Skeletal muscle tissue (tissue), 4 donors: Measurements from ENCODE around the gene OLFML3. TPM values are rescaled to one million over a fixed set of nuclear protein-coding genes. Genes with fewer than 3 reads are reported as not detected.

Experiments used
- H3K27ac ChIP-seq: one replicate; pipeline ENCODE4 v1.7.0; 2013; ENCODE audit warnings: mild to moderate bottlenecking, low read depth, low read length, inconsistent platforms
- H3K27me3 ChIP-seq, 3 donors: one replicate each; pipeline ENCODE4 v1.7.0; 2013; ENCODE audit warnings: low read length in 3 of 3; ENCODE audit not compliant: control insufficient read depth in 3 of 3, insufficient read depth in 3 of 3
- H3K36me3 ChIP-seq, 3 donors: one replicate each; pipeline ENCODE4 v1.7.0; 2013; ENCODE audit warnings: low read length in 3 of 3; ENCODE audit not compliant: control insufficient read depth in 3 of 3, insufficient read depth in 3 of 3
- H3K4me1 ChIP-seq, 3 donors: one replicate each; pipeline ENCODE4 v1.7.0; 2013; ENCODE audit warnings: low read length in 3 of 3, mild to moderate bottlenecking in 3 of 3; ENCODE audit not compliant: control insufficient read depth in 3 of 3, insufficient read depth in 3 of 3
- H3K4me3 ChIP-seq, 3 donors: one replicate each; pipeline ENCODE4 v1.7.0; 2013; ENCODE audit warnings: low read length in 3 of 3
- H3K9ac ChIP-seq, 3 donors: one replicate each; pipeline ENCODE4 v1.7.0; 2013; ENCODE audit warnings: low read length in 3 of 3, mild to moderate bottlenecking in 3 of 3, moderate library complexity in 2 of 3, low read depth in 1 of 3
- H3K9me3 ChIP-seq, 3 donors: one replicate each; pipeline ENCODE4 v1.7.0; 2013; ENCODE audit warnings: low read length in 3 of 3; ENCODE audit not compliant: control insufficient read depth in 3 of 3
- total RNA-seq: library from RNA; depleted of rRNA; stranded (reverse); fragments of >200 nt; gene quantifications from one replicate; pipeline ENCODE4 v1.2.3, GENCODE V29; 2014
- donor health status: Osteomylitis.

The OLFML3 gene
- total RNA-seq, 1 donor from 2014 or later: 86.1 TPM

DNA sequence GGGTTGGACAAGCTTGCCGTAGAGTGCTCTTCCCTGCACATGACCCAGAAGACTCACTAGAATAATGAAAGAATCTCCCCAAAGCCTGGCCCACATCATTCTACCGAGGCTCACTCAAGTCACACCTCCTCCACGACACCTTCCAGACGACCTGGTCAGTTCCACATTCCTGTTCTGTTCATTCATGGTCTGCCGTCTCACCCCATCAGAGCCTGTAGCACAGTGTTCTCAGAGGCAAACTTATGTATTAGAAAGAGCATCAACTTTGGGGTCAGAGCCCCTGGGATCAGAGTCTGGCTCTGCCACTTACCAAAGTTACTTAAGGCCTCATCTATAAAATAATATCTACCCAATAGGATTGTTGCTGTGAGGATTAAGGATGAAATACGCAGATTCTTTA lies 7.5 kb downstream of the OLFML3 start:
- Histone ChIP-seq H3K4me3 (no peak overlapping the region), H3K9me3 (no peaks in the 10 kb centered on the region), H3K27ac (no peak overlapping the region)

GRCh38 chr1:113987259-113987658 lies 8.0 kb downstream of the OLFML3 start:
- Histone ChIP-seq H3K4me3 (no peak overlapping the region), H3K27ac (no peak overlapping the region)

More for the DNA sequence above, 7.5 kb downstream of the OLFML3 start:
- H3K36me3 ChIP-seq: no peaks in the 10 kb centered on the region
- no peak overlapping the region for H3K9ac ChIP-seq
- H3K27me3 ChIP-seq: no peaks in the 10 kb centered on the region
- peaks cover 36 to 45% (median 36%) of the 10 kb centered on the region in 3 donors for H3K4me1 ChIP-seq

GRCh38 chr1:113990530-113990929 lies 11.3 kb downstream of the OLFML3 start:
- Histone ChIP-seq H3K4me3 (no peak overlapping the region), H3K27ac (peak overlapping the region; percentile 72), H3K9me3 (peaks cover 0 to 5% (median 5%) of the 10 kb centered on the region in 3 donors), H3K36me3 (no peaks in the 10 kb centered on the region), H3K9ac (no peak overlapping the region), H3K4me1 (peaks cover 3 to 13% (median 5%) of the 10 kb centered on the region in 3 donors), H3K27me3 (no peaks in the 10 kb centered on the region)

More at GRCh38 chr1:113987259-113987658, 8.0 kb downstream of the OLFML3 start:
- Histone ChIP-seq H3K4me1 (peaks cover 32 to 41% (median 32%) of the 10 kb centered on the region in 3 donors), H3K9ac (no peak overlapping the region), H3K9me3 (no peaks in the 10 kb centered on the region), H3K36me3 (no peaks in the 10 kb centered on the region), H3K27me3 (no peaks in the 10 kb centered on the region)

DNA sequence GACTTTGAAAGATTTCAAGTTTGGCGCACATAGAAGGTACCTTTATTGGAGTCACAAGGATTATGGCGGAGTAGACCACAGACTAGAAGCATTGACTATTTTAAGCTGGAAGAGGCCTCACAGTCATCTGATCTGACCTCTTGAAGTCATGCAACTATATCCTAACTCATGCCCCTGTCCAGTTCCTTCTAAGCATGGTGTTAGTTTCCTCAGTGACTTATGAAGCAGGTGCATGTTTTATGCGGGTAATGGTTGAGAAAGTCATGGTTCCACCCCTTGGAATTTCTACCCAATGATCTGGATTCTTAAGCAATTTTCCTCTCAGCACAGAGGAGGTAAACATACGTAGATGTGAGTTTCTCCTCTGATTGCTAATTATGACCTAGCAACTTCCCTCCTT lies 11.7 kb downstream of the OLFML3 start:
- H3K36me3 ChIP-seq: no peaks in the 10 kb centered on the region
- H3K4me1 ChIP-seq: peaks cover 3 to 13% (median 5%) of the 10 kb centered on the region in 3 donors
- H3K27me3 ChIP-seq: no peaks in the 10 kb centered on the region
- no peak overlapping the region for H3K9ac ChIP-seq
- H3K27ac ChIP-seq: peak overlapping the region; percentile 72
- peaks cover 0 to 6% (median 6%) of the 10 kb centered on the region in 3 donors for H3K9me3 ChIP-seq
- H3K4me3 ChIP-seq: no peak overlapping the region

DNA sequence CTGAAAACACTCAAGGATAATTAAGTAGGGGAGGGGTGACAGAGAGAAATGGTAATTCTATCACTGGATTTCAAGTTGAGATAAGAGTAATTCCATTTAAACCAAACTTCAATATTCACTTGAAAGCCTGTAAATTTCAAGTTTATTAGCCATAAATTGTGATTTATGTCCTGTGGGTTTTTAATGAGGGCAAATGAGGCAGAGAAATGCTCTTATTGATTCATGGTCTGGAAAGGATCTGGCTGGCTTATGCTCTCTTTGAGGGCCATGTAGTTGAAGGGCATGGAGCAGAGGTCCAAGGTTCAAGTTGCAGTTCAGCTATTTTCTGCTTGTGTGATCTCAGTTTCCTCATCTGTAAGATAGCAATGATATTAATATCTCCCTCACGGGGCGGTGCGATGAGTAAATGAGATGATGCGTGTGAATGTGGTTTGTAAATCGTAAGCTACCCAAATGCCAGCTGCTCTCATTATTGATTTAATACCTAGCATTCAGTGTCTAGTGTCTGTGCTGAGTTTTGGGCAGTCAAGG lies 12.3 kb downstream of the OLFML3 start:
- no peaks in the 10 kb centered on the region for H3K36me3 ChIP-seq
- H3K9ac ChIP-seq: no peak overlapping the region
- peaks cover 3 to 13% (median 5%) of the 10 kb centered on the region in 3 donors for H3K4me1 ChIP-seq
- peak overlapping the region; percentile 72 for H3K27ac ChIP-seq
- H3K9me3 ChIP-seq: peaks cover 0 to 7% (median 6%) of the 10 kb centered on the region in 3 donors
- no peaks in the 10 kb centered on the region for H3K27me3 ChIP-seq
- no peak overlapping the region for H3K4me3 ChIP-seq

GRCh38 chr1:113993072-113993471 lies 13.8 kb downstream of the OLFML3 start:
- H3K9me3 ChIP-seq: peaks cover 0 to 7% (median 6%) of the 10 kb centered on the region in 3 donors
- H3K27ac ChIP-seq: no peak overlapping the region
- peaks cover 3 to 13% (median 5%) of the 10 kb centered on the region in 3 donors for H3K4me1 ChIP-seq
- H3K9ac ChIP-seq: no peak overlapping the region
- H3K36me3 ChIP-seq: no peaks in the 10 kb centered on the region
- H3K4me3 ChIP-seq: no peak overlapping the region
- no peaks in the 10 kb centered on the region for H3K27me3 ChIP-seq

GRCh38 chr1:113993766-113994165 lies 14.5 kb downstream of the OLFML3 start:
- H3K9ac ChIP-seq: no peak overlapping the region
- H3K27ac ChIP-seq: no peak overlapping the region
- peaks cover 0 to 7% (median 6%) of the 10 kb centered on the region in 3 donors for H3K9me3 ChIP-seq
- no peaks in the 10 kb centered on the region for H3K27me3 ChIP-seq
- peaks cover 5 to 16% (median 6%) of the 10 kb centered on the region in 3 donors for H3K4me1 ChIP-seq
- no peaks in the 10 kb centered on the region for H3K36me3 ChIP-seq
- H3K4me3 ChIP-seq: no peak overlapping the region

- Histone ChIP-seq H3K9me3 (peaks cover 0 to 7% (median 6%) of the 10 kb centered on the region in 3 donors), H3K4me3 (no peak overlapping the region), H3K9ac (no peak overlapping the region)
Measured at GRCh38 chr1:113995382-113995781, 16.1 kb downstream of the OLFML3 start.

GRCh38 chr1:113998361-113998760 lies 19.1 kb downstream of the OLFML3 start:
- Histone ChIP-seq H3K4me3 (no peak overlapping the region), H3K9ac (no peak overlapping the region), H3K36me3 (no peaks in the 10 kb centered on the region), H3K4me1 (peaks cover 2 to 7% (median 6%) of the 10 kb centered on the region in 3 donors), H3K27ac (no peak overlapping the region), H3K27me3 (no peaks in the 10 kb centered on the region), H3K9me3 (peaks cover 0 to 7% (median 6%) of the 10 kb centered on the region in 3 donors)

More at GRCh38 chr1:113995382-113995781, 16.1 kb downstream of the OLFML3 start:
- Histone ChIP-seq H3K27ac (no peak overlapping the region), H3K4me1 (peaks cover 5 to 11% (median 6%) of the 10 kb centered on the region in 3 donors), H3K36me3 (no peaks in the 10 kb centered on the region), H3K27me3 (no peaks in the 10 kb centered on the region)

GRCh38 chr1:113999233-113999632 lies 20.0 kb downstream of the OLFML3 start:
- no peak overlapping the region for H3K27ac ChIP-seq

More at GRCh38 chr1:113999233-113999632, 20.0 kb downstream of the OLFML3 start:
- H3K27me3 ChIP-seq: no peaks in the 10 kb centered on the region
- peaks cover 0 to 6% (median 5%) of the 10 kb centered on the region in 3 donors for H3K9me3 ChIP-seq
- no peak overlapping the region for H3K4me3 ChIP-seq
- H3K4me1 ChIP-seq: peaks cover 2 to 7% (median 6%) of the 10 kb centered on the region in 3 donors
- no peak overlapping the region for H3K9ac ChIP-seq
- no peaks in the 10 kb centered on the region for H3K36me3 ChIP-seq
